ENCODE measurements around the gene GPATCH8.

GRCh38 chr17:44466339-44466738, 36.9 kb downstream of the GPATCH8 start:
- TF ChIP-seq POLR2A (IDR thresholded peaks at IDR 0.05; ENCODE audit: low read depth, low read length) (no peak), JUN (IDR thresholded peaks at IDR 0.05; ENCODE audit: borderline replicate concordance, insufficient read depth, insufficient read length, low read depth) (no peak), GATA2 (IDR thresholded peaks at IDR 0.05; ENCODE audit: insufficient read depth, insufficient read length, low read depth, low read length) (no peak)
- TF ChIP-seq, protein P1, sequence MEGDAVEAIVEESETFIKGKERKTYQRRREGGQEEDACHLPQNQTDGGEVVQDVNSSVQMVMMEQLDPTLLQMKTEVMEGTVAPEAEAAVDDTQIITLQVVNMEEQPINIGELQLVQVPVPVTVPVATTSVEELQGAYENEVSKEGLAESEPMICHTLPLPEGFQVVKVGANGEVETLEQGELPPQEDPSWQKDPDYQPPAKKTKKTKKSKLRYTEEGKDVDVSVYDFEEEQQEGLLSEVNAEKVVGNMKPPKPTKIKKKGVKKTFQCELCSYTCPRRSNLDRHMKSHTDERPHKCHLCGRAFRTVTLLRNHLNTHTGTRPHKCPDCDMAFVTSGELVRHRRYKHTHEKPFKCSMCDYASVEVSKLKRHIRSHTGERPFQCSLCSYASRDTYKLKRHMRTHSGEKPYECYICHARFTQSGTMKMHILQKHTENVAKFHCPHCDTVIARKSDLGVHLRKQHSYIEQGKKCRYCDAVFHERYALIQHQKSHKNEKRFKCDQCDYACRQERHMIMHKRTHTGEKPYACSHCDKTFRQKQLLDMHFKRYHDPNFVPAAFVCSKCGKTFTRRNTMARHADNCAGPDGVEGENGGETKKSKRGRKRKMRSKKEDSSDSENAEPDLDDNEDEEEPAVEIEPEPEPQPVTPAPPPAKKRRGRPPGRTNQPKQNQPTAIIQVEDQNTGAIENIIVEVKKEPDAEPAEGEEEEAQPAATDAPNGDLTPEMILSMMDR (IDR thresholded peaks at IDR 0.05; ENCODE audit: extremely low read depth in 1 of 2, insufficient read depth in 1 of 2, low read depth in 1 of 2, low read length in 2 of 2), result no peak

Data from endothelial cell of umbilical vein (primary cell).